ENCODE results near the gene WAC. TPM values are rescaled to one million over a fixed set of nuclear protein-coding genes. Genes with fewer than 3 reads are reported as not detected.

Gene WAC
- total RNA-seq, 1 experiment from 2014 or later: 196 TPM

GRCh38 chr10:28661035-28661434, 128.1 kb downstream of the WAC start:
- no peak for TF ChIP-seq CTCF (IDR thresholded peaks at IDR 0.05; ENCODE audit: insufficient read depth in 1 of 2, low read depth in 1 of 2, low read length in 1 of 2, severe bottlenecking in 1 of 2, unreplicated experiment in 1 of 2)
- H3K27me3 Mint-ChIP-seq (ENCODE audit: insufficient read depth, unreplicated experiment): no peaks in the 10 kb centered on the region
- intact Hi-C loops (cut with micrococcal nuclease; ENCODE audit: unreplicated experiment): loop anchor here (5.0 kb wide), 2 partner anchors 276 to 786 kb away; no protein-coding TSS in a partner anchor
- ChIA-PET CTCF (no interaction called here), POLR2A (no interaction called here)
- BruUV-seq (replicated peaks): no TSS peak
- no peak overlapping the region for H3K4me3 Mint-ChIP-seq (ENCODE audit: unreplicated experiment)
- H3K27me3 ChIP-seq (replicated peaks; ENCODE audit: control insufficient read depth, insufficient read depth, low read length): no peaks in the 10 kb centered on the region
- H3K36me3 Mint-ChIP-seq (ENCODE audit: insufficient read depth, unreplicated experiment): no peaks in the 10 kb centered on the region
- H3K4me1 ChIP-seq: peaks cover under 1% of the 10 kb centered on the region; the same call in 1 of the 2 replicates
- no peaks in the 10 kb centered on the region for H3K9me3 ChIP-seq
- no peaks in the 10 kb centered on the region for H3K36me3 ChIP-seq (ENCODE audit: control insufficient read depth, insufficient read depth, low read length)
- DNase-seq: no peak
- H3K4me1 Mint-ChIP-seq (ENCODE audit: low read depth, unreplicated experiment): peaks cover 10% of the 10 kb centered on the region
- H3K27ac Mint-ChIP-seq (ENCODE audit: unreplicated experiment): no peak overlapping the region
- no peaks in the 10 kb centered on the region for H3K9me3 Mint-ChIP-seq (ENCODE audit: unreplicated experiment)
- no peak overlapping the region for H3K4me3 ChIP-seq (ENCODE audit: low read depth, low read length)

- intact Hi-C loops (cut with micrococcal nuclease; ENCODE audit: unreplicated experiment): loop anchor here (1.0 to 5.0 kb wide), 7 partner anchors 35 to 784 kb away; no protein-coding TSS in a partner anchor
- DNase-seq: peak; percentile 88 to 90
- Histone ChIP-seq H3K27me3 (replicated peaks; ENCODE audit: control insufficient read depth, insufficient read depth, low read length) (no peaks in the 10 kb centered on the region), H3K4me1 (peaks cover 12% of the 10 kb centered on the region), H3K4me3 (ENCODE audit: low read depth, low read length) (no peak overlapping the region), H3K9me3 (no peaks in the 10 kb centered on the region), H3K36me3 (ENCODE audit: control insufficient read depth, insufficient read depth, low read length) (no peaks in the 10 kb centered on the region)
- Mint-ChIP-seq H3K36me3 (ENCODE audit: insufficient read depth, unreplicated experiment) (peaks cover 6% of the 10 kb centered on the region), H3K27me3 (ENCODE audit: insufficient read depth, unreplicated experiment) (peaks cover 3% of the 10 kb centered on the region), H3K4me3 (ENCODE audit: unreplicated experiment) (no peak overlapping the region), H3K4me1 (ENCODE audit: low read depth, unreplicated experiment) (peaks cover 34% of the 10 kb centered on the region), H3K9me3 (ENCODE audit: unreplicated experiment) (no peaks in the 10 kb centered on the region), H3K27ac (ENCODE audit: unreplicated experiment) (no peak overlapping the region)
- peak; percentile 99 for TF ChIP-seq CTCF (IDR thresholded peaks at IDR 0.05; ENCODE audit: insufficient read depth in 1 of 2, low read depth in 1 of 2, low read length in 1 of 2, severe bottlenecking in 1 of 2, unreplicated experiment in 1 of 2)
- BruUV-seq (replicated peaks): no TSS peak
- CTCF ChIA-PET: interaction anchor here (0.6 to 1.7 kb wide), 32 partner anchors 12 to 730 kb away, joined by 3 to 36 read pairs (median 4); partner anchors contain the start of gene BAMBI
- POLR2A ChIA-PET: interaction anchor here (1.1 kb wide), 1 partner anchor 327 kb away, joined by 4 read pairs; no protein-coding TSS in a partner anchor
Observed at GRCh38 chr10:28663576-28664368, 130.9 kb downstream of the WAC start.

GRCh38 chr10:28664369-28664740, 131.4 kb downstream of the WAC start:
- CTCF ChIA-PET: interaction anchor here (0.6 to 1.7 kb wide), 31 partner anchors 11 to 729 kb away, joined by 3 to 36 read pairs (median 5); partner anchors contain the start of gene BAMBI

More at GRCh38 chr10:28664369-28664740, 131.4 kb downstream of the WAC start:
- Mint-ChIP-seq H3K27ac (ENCODE audit: unreplicated experiment) (no peak overlapping the region), H3K9me3 (ENCODE audit: unreplicated experiment) (no peaks in the 10 kb centered on the region), H3K4me1 (ENCODE audit: low read depth, unreplicated experiment) (peaks cover 34% of the 10 kb centered on the region), H3K36me3 (ENCODE audit: insufficient read depth, unreplicated experiment) (peaks cover 6% of the 10 kb centered on the region), H3K4me3 (ENCODE audit: unreplicated experiment) (no peak overlapping the region), H3K27me3 (ENCODE audit: insufficient read depth, unreplicated experiment) (peaks cover 3% of the 10 kb centered on the region)
- no peaks in the 10 kb centered on the region; the same call in 1 of the 2 replicates for H3K27me3 ChIP-seq (replicated peaks; ENCODE audit: control insufficient read depth, insufficient read depth, low read length)
- no peaks in the 10 kb centered on the region for H3K9me3 ChIP-seq
- H3K4me1 ChIP-seq: peaks cover 16% of the 10 kb centered on the region
- DNase-seq: no peak
- no peak overlapping the region for H3K4me3 ChIP-seq (ENCODE audit: low read depth, low read length)
- no peak for TF ChIP-seq CTCF (IDR thresholded peaks at IDR 0.05; ENCODE audit: insufficient read depth in 1 of 2, low read depth in 1 of 2, low read length in 1 of 2, severe bottlenecking in 1 of 2, unreplicated experiment in 1 of 2)
- BruUV-seq (replicated peaks): no TSS peak
- no peaks in the 10 kb centered on the region for H3K36me3 ChIP-seq (ENCODE audit: control insufficient read depth, insufficient read depth, low read length)
- POLR2A ChIA-PET: interaction anchor here (1.1 kb wide), 1 partner anchor 327 kb away, joined by 4 read pairs; no protein-coding TSS in a partner anchor
- intact Hi-C loops (cut with micrococcal nuclease; ENCODE audit: unreplicated experiment): loop anchor here (1.0 to 5.0 kb wide), 6 partner anchors 36 to 783 kb away; no protein-coding TSS in a partner anchor

All from Caco-2 (cell line).